DOHH2 (cell line): ENCODE data around the gene RRP12.

Experiments used
- EZH2phosphoT487 ChIP-seq: fragments of 200-600 bp; sonication (generic); IDR thresholded peaks from 2 replicates; pipeline ENCODE4 v1.6.1; 2017; ENCODE audit warnings: borderline replicate concordance, mild to moderate bottlenecking, antibody characterized with exemption, low read length, moderate library complexity, mixed read lengths
- TF ChIP-seq, protein P1 (sequence below): fragments of 200-600 bp; sonication (generic); IDR thresholded peaks from one replicate; pipeline ENCODE4 v1.5.1; 2014; ENCODE audit warnings: antibody characterized with exemption, mild to moderate bottlenecking, low read depth, low read length; ENCODE audit not compliant: poor library complexity, severe bottlenecking

DNA sequence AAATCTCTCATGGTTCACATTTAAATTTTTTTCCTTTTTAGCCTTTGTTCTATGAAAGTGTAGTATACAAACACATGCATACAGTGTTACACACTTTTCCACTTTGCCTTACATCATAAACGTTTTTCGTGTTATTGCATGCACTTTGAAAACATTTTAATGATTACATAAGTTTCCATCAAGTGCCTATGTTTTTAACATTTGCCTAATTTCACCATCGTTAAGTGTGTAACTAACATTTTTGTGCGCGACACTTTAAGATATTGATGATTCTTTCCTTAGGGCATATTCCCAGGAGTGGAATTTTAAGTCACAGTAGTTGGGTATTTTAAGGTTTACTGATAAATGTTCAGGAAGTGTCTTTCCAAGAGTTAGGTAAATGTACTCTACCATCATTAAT is 65.1 kb downstream of the RRP12 start:
- TF ChIP-seq, protein P1, sequence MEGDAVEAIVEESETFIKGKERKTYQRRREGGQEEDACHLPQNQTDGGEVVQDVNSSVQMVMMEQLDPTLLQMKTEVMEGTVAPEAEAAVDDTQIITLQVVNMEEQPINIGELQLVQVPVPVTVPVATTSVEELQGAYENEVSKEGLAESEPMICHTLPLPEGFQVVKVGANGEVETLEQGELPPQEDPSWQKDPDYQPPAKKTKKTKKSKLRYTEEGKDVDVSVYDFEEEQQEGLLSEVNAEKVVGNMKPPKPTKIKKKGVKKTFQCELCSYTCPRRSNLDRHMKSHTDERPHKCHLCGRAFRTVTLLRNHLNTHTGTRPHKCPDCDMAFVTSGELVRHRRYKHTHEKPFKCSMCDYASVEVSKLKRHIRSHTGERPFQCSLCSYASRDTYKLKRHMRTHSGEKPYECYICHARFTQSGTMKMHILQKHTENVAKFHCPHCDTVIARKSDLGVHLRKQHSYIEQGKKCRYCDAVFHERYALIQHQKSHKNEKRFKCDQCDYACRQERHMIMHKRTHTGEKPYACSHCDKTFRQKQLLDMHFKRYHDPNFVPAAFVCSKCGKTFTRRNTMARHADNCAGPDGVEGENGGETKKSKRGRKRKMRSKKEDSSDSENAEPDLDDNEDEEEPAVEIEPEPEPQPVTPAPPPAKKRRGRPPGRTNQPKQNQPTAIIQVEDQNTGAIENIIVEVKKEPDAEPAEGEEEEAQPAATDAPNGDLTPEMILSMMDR = no peak
- TF ChIP-seq EZH2phosphoT487 = no peak
